Endothelial cell of umbilical vein (primary cell): Measurements from ENCODE around the gene TRIM46. TPM values are rescaled to one million over a fixed set of nuclear protein-coding genes. Genes with fewer than 3 reads are reported as not detected.

Source experiments
- BruUV-seq: library from RNA; stranded (reverse); fragments of 400-500 nt; replicated peaks from 2 replicates; lab custom pipeline; 2021; lab: Mats Ljungman, UMichigan
- CTCF ChIA-PET: fragments of 300-600, 350-600 bp; sonication (Branson Sonifier 250); formaldehyde crosslinking; loops from one replicate; lab custom pipeline; 2021; ENCODE audit warnings: antibody characterized with exemption, inconsistent platforms; lab: Charles Lee
- POLR2A ChIA-PET: fragments of 300-600, 350-600 bp; sonication (Branson Sonifier 250); formaldehyde crosslinking; loops from one replicate; lab custom pipeline; 2021; ENCODE audit warnings: antibody characterized with exemption, inconsistent platforms; lab: Charles Lee
- DNase-seq: peaks from one replicate; pipeline ENCODE4 v3.0.0-alpha.2; 2011; ENCODE audit warnings: low read depth, low spot score
- FAIRE-seq: peaks from 2 replicates; lab custom pipeline; 2011; peaks lifted over from hg19 to GRCh38; lab: Jason Lieb, UNC
- H2AFZ ChIP-seq: 2 replicates; pipeline ENCODE4 v1.6.0; 2012; ENCODE audit warnings: low read depth, low read length, control low read depth, inconsistent platforms
- H3K27ac ChIP-seq: 2 replicates; pipeline ENCODE4 v1.5.1; 2011; ENCODE audit warnings: low read depth, mild to moderate bottlenecking, control low read depth, low read length, moderate library complexity; ENCODE audit not compliant: insufficient read depth
- H3K27me3 ChIP-seq, 2 experiments: 2 replicates each; pipeline versions ENCODE4 v1.6.0 to v1.6.1; 2011; ENCODE audit warnings: low read length in 2 of 2, mixed read lengths in 1 of 2; ENCODE audit not compliant: control insufficient read depth in 2 of 2, insufficient read depth in 2 of 2
- H3K36me3 ChIP-seq, 2 experiments: 2 replicates in 1 of 2; 3 replicates in 1 of 2; pipeline ENCODE4 v1.5.1; 2011; ENCODE audit warnings: low read length in 2 of 2, mild to moderate bottlenecking in 1 of 2, moderate library complexity in 1 of 2; ENCODE audit not compliant: control insufficient read depth in 2 of 2, insufficient read depth in 2 of 2; ENCODE audit errors: extremely low read depth in 1 of 2
- H3K4me1 ChIP-seq: 3 replicates; pipeline ENCODE4 v1.5.1; 2011; ENCODE audit warnings: mild to moderate bottlenecking, low read length; ENCODE audit not compliant: control insufficient read depth, insufficient read depth; ENCODE audit errors: extremely low read depth
- H3K4me2 ChIP-seq: 2 replicates; pipeline ENCODE4 v1.6.1; 2011; ENCODE audit warnings: low read length, control low read depth, mixed read lengths; ENCODE audit not compliant: insufficient read depth
- H3K4me3 ChIP-seq, 3 experiments: fragments of 200-600 bp in 1 of 3; sonication (generic), shearing (Covaris generic) in 1 of 3; replicated peaks in 1 of 3; 2 replicates each; pipeline ENCODE4 v1.5.1; 2011 to 2016; ENCODE audit warnings: control low read depth in 3 of 3, low read length in 3 of 3, mild to moderate bottlenecking in 2 of 3, inconsistent platforms in 1 of 3, low read depth in 1 of 3, moderate library complexity in 1 of 3; ENCODE audit not compliant: insufficient read depth in 1 of 3
- H3K79me2 ChIP-seq: 2 replicates; pipeline ENCODE4 v1.6.0; 2012; ENCODE audit warnings: low read length, inconsistent platforms; ENCODE audit not compliant: control insufficient read depth, insufficient read depth
- H3K9ac ChIP-seq: replicated peaks from 2 replicates; pipeline ENCODE3; 2011; ENCODE audit warnings: low read length, control low read depth; ENCODE audit not compliant: insufficient read depth; ENCODE audit errors: extremely low read depth
- H3K9me1 ChIP-seq: replicated peaks from 3 replicates; pipeline ENCODE4 v1.6.0; 2011; ENCODE audit warnings: mild to moderate bottlenecking, low read length; ENCODE audit not compliant: control insufficient read depth, insufficient read depth; ENCODE audit errors: extremely low read depth
- H3K9me3 ChIP-seq: replicated peaks from 2 replicates; pipeline ENCODE4 v1.5.1; 2012; ENCODE audit warnings: low read length, inconsistent platforms; ENCODE audit not compliant: control insufficient read depth, insufficient read depth
- H4K20me1 ChIP-seq: replicated peaks from 2 replicates; pipeline ENCODE3; 2011; ENCODE audit warnings: mild to moderate bottlenecking, low read length; ENCODE audit not compliant: control insufficient read depth, insufficient read depth; ENCODE audit errors: extremely low read depth
- EZH2 ChIP-seq: IDR thresholded peaks from 2 replicates; pipeline ENCODE4 v1.6.1; 2012; ENCODE audit warnings: borderline replicate concordance, low read depth, mild to moderate bottlenecking, moderate library complexity, low read length, inconsistent platforms; ENCODE audit not compliant: severe bottlenecking
- FOS ChIP-seq: IDR thresholded peaks from 2 replicates; pipeline ENCODE4 v1.6.1; 2011; ENCODE audit warnings: mild to moderate bottlenecking, low read length, moderate library complexity, borderline replicate concordance; ENCODE audit not compliant: insufficient read depth
- GATA2 ChIP-seq: IDR thresholded peaks from 2 replicates; pipeline ENCODE4 v1.7.0; 2011; ENCODE audit warnings: low read depth, mild to moderate bottlenecking, moderate library complexity, mixed read lengths, low read length; ENCODE audit not compliant: insufficient read length, insufficient read depth
- JUN ChIP-seq: IDR thresholded peaks from 2 replicates; pipeline ENCODE4 v1.6.1; 2011; ENCODE audit warnings: borderline replicate concordance, low read depth; ENCODE audit not compliant: insufficient read length, insufficient read depth
- MAX ChIP-seq: IDR thresholded peaks from 2 replicates; pipeline ENCODE4 v1.6.1; 2011; ENCODE audit not compliant: insufficient read depth, insufficient read length
- MYC ChIP-seq: IDR thresholded peaks from one replicate; pipeline ENCODE4 v1.6.1; 2011; ENCODE audit warnings: mild to moderate bottlenecking, low read depth, low read length
- POLR2A ChIP-seq: IDR thresholded peaks from 2 replicates; pipeline ENCODE4 v1.6.1; 2012; ENCODE audit warnings: low read depth, mild to moderate bottlenecking, control low read depth, low read length
- POLR2AphosphoS5 ChIP-seq: IDR thresholded peaks from 2 replicates; pipeline ENCODE4 v1.6.1; 2012; ENCODE audit warnings: low read depth, mild to moderate bottlenecking, control low read depth, low read length, moderate library complexity; ENCODE audit not compliant: insufficient read depth
- dilution Hi-C: fragments of 300-500 bp; cut with MboI; formaldehyde crosslinking; loops from one replicate; pipeline ENCODE4 v1.15.0; 2019; ENCODE audit warnings: low sequenced_read_pairs; ENCODE audit not compliant: extremely low pct_ligation_motif_present
- intact Hi-C: fragments of 100-400 bp; cut with micrococcal nuclease; formaldehyde crosslinking; loops from one replicate; pipeline ENCODE4 v1.10.0; 2022
- polyA plus RNA-seq, 4 experiments: library from polyadenylated mRNA; depleted of rRNA in 3 of 4; stranded (reverse) in 3 of 4; unstranded in 1 of 4; fragments of >200 nt; gene quantifications; 2 replicates each; pipeline versions ENCODE4 v1.2.1 to v1.2.3, GENCODE V29; 2011 to 2012; ENCODE audit warnings: missing spikeins in 1 of 4
- total RNA-seq: library from RNA; stranded (reverse); gene quantifications from 2 replicates; pipeline ENCODE4 v1.2.3, GENCODE V29; 2021
- TF ChIP-seq, protein P1 (sequence below), 2 donors: IDR thresholded peaks; 1 replicate in 1 of 2; 2 replicates in 1 of 2; pipeline ENCODE4 v1.5.1; 2011; ENCODE audit warnings: low read length in 2 of 2, mild to moderate bottlenecking in 2 of 2, moderate library complexity in 2 of 2, control low read depth in 1 of 2, inconsistent platforms in 1 of 2, low read depth in 1 of 2; ENCODE audit not compliant: insufficient read depth in 1 of 2; ENCODE audit errors: extremely low read depth in 1 of 2

Gene TRIM46
- total and polyA plus RNA-seq, 2 donors (not counting 3 experiments of a cell fraction or from before 2014, with no cell fraction given), result 9.5 to 10.0 TPM

GRCh38 chr1:155196893-155197638 is 23.4 kb downstream of the TRIM46 start:
- no peaks in the 10 kb centered on the region for H4K20me1 ChIP-seq
- dilution Hi-C loops (no loop called here), intact Hi-C loops (no loop called here)
- H3K27ac ChIP-seq, result no peak overlapping the region
- no TSS peak for BruUV-seq
- no peak overlapping the region for H2AFZ ChIP-seq
- H3K36me3 ChIP-seq, result peaks cover 0 to 3% of the 10 kb centered on the region in 2 experiments
- H3K9me3 ChIP-seq, result no peaks in the 10 kb centered on the region
- H3K4me2 ChIP-seq, result no peak overlapping the region
- DNase-seq (no peak), FAIRE-seq (no peak)
- H3K27me3 ChIP-seq, result no peaks in the 10 kb centered on the region
- ChIA-PET CTCF (no interaction called here), POLR2A (no interaction called here)
- H3K4me3 ChIP-seq, result no peak overlapping the region
- TF ChIP-seq GATA2, result no peak
- TF ChIP-seq POLR2AphosphoS5, result no peak
- no peak for TF ChIP-seq MAX
- TF ChIP-seq MYC, result no peak
- no peak for TF ChIP-seq POLR2A
- TF ChIP-seq FOS, result no peak
- no peak for TF ChIP-seq JUN
- TF ChIP-seq, protein P1, sequence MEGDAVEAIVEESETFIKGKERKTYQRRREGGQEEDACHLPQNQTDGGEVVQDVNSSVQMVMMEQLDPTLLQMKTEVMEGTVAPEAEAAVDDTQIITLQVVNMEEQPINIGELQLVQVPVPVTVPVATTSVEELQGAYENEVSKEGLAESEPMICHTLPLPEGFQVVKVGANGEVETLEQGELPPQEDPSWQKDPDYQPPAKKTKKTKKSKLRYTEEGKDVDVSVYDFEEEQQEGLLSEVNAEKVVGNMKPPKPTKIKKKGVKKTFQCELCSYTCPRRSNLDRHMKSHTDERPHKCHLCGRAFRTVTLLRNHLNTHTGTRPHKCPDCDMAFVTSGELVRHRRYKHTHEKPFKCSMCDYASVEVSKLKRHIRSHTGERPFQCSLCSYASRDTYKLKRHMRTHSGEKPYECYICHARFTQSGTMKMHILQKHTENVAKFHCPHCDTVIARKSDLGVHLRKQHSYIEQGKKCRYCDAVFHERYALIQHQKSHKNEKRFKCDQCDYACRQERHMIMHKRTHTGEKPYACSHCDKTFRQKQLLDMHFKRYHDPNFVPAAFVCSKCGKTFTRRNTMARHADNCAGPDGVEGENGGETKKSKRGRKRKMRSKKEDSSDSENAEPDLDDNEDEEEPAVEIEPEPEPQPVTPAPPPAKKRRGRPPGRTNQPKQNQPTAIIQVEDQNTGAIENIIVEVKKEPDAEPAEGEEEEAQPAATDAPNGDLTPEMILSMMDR (IDR thresholded peaks at IDR 0.05; ENCODE audit: extremely low read depth in 1 of 2, insufficient read depth in 1 of 2, low read depth in 1 of 2, low read length in 2 of 2), result no peak
- no peak for TF ChIP-seq EZH2
- no peak overlapping the region for H3K9ac ChIP-seq
- no peaks in the 10 kb centered on the region for H3K79me2 ChIP-seq
- H3K9me1 ChIP-seq, result no peaks in the 10 kb centered on the region
- peaks cover 13% of the 10 kb centered on the region for H3K4me1 ChIP-seq
